Measurements from ENCODE around the gene ABHD1.
"Not testable (repeated sequence)": the region's sequence is repeated elsewhere in the genome, so short reads cannot be mapped to it uniquely, and the experiment has no call there.

Gene ABHD1

GRCh38 chr2:27123302-27124150 lies at the start of gene ABHD1:
ABHD1 (plus strand) TSS chr2:27123815; CDS start chr2:27123949, 134 bp downstream.
- FAIRE-seq = no peak

- FAIRE-seq = no peak
These were observed 48.7 kb upstream of the ABHD1 start for GRCh38 chr2:27074738-27075565.

DNA sequence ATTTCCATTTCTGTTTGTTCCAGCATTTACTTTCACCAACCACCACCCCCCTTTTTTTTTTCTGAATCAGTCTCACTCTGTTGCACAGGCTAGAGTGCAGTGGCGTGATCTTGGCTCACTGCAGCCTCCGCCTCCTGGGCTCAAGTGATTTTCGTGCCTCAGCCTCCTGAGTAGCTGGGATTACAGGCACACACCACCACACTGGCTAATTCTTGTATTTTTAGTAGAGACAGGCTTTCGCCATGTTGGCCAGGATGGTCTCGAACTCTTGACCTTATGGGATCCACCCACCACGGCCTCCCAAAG lies 48.1 kb upstream of the ABHD1 start:
- FAIRE-seq = not testable (repeated sequence)

- no peak for FAIRE-seq
These were observed 47.3 kb upstream of the ABHD1 start for GRCh38 chr2:27076323-27076722.

GRCh38 chr2:27077231-27077630 lies 46.4 kb upstream of the ABHD1 start:
- no peak for FAIRE-seq

DNA sequence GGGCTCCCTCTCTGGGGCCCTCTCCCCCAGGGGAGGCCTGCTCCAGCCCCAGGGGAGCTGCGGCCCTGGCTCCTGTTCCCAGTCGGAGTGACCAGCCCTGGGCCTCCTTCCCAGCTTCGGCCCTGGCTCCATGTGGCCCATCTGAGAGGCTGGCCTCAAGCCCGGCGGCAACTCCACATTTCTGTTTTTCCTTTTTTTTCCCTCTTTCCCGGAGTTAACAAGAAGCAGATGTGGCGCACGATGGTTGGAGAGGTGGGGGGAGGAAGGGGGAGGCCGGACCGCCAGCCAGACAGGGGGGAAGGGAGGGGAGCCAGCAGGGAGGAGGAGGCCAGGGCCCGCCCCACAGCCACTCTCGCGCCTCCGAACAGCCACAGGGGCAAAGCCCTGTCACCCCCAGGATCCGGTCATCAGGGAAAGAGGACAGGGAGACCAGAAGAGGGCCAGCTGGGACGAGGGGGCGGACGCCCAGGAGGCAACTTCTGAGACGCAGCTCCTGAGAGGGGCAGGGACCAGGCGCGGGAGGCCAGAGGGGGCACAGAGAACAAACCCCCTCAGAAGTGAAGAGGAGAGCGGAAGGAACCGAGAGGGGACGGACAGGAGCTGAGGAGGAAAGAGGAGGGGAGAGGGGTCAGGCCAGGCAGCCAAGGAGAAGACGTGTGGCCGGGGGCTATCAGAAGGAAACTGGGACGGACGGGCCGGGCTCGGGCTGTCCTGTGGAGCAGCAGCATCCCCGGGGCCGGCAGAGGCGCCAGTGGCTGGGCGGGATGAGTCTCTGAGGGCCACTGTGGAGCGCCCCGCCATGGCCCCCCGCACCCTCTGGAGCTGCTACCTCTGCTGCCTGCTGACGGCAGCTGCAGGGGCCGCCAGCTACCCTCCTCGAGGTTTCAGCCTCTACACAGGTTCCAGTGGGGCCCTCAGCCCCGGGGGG lies 45.1 kb upstream of the ABHD1 start, which contains the start of gene EMILIN1:
EMILIN1 (plus strand) TSS at position 349 of the 928 bp plus-strand sequence; CDS start at position 800, 451 bp downstream.
- FAIRE-seq = no peak

DNA sequence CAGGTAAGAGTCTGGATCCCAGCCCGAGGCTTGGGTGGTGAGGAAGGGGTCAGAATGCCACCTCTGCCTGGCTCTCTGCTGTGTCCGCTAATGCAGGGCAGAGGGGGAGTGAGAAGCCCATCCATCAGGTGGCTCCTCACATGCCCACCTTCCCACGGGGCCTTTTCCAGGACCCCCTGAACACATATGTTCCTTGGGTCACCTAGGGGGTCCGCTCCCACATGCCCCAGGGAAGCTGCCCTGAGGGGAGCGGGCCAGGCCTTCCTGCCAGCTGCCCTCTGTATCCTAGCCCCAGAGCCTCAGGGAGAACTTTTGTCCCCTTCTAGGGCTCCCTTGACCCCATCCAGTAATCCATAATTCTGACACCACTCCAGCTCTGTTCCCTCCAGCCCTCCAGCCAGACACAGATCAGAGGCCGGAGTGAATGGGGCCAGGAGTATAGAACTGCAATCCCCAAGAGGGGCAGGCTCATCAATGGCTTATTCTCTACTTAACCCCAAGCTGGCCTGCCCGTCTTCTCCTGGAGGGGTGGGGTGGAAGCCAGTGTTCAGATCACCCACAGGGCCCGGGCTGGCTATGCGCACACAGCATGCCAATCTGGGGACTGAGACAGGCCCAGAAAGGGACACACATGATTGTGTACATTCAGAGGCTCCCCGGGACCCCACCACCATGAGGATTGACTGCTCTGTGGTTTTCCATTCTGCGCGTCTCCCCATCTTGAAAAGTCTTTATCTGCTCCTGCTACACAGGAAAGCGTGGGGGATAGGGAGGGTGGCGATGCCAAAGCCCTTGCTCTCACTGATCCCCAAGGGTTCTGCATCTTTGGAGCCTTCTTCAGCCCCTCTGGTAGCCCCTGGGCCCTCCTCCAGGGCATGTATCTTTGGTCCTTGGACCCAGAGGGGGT lies 44.1 kb upstream of the ABHD1 start:
- FAIRE-seq = no peak

DNA sequence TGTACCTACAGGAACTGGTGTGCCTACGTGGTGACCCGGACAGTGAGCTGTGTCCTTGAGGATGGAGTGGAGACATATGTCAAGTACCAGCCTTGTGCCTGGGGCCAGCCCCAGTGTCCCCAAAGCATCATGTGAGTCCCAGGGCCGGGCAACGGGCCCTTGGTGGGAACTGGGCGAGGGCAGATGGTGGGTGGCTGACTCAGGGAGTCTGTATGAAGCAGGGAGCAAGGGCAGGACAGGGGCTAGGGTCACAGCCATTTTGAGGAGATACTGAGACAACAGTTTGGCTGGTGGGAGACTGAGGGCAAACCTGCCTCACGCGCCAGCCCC lies 43.5 kb upstream of the ABHD1 start:
- FAIRE-seq = no peak

GRCh38 chr2:27080603-27080936 lies 43.0 kb upstream of the ABHD1 start:
- FAIRE-seq = no peak

- FAIRE-seq = no peak
These were observed 41.4 kb upstream of the ABHD1 start for GRCh38 chr2:27081984-27082772.

GRCh38 chr2:27082773-27083409 lies 40.7 kb upstream of the ABHD1 start:
- no peak for FAIRE-seq

GRCh38 chr2:27083410-27084296 lies 40.0 kb upstream of the ABHD1 start:
- no peak for FAIRE-seq

DNA sequence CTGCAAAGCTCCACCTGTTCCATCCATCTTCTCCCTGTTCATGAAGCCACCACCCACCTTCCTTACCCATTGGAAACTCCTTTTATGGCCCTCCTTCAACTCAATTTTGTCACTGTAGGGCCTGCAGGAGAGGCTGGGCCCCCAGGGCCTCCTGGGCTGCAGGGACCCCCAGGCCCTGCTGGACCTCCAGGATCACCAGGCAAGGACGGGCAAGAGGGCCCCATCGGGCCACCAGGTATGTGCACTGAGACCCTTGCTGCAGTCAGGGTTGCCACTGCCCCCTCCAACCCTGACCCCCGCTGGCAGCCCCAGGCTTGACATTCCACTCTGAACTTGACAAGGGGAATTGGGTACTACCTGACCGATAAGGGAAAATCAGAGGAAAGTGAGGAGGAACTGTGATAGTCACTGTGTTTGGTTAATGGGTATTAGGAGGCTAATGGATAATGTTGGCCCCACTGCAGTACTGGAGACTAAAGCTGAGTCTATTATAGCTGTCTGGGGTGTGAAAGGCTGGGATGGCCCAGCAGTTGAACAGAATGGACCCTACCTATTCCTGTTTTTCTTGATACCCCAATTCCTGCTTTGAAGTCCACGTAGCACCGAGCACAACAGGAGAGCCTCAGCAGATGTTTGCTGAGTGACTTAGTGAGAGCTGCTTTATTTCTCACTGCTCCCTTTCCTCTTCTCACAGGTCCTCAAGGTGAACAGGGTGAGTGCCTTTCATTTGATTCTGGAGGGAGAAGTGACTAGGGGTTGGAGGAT lies 39.1 kb upstream of the ABHD1 start:
- no peak for FAIRE-seq

DNA sequence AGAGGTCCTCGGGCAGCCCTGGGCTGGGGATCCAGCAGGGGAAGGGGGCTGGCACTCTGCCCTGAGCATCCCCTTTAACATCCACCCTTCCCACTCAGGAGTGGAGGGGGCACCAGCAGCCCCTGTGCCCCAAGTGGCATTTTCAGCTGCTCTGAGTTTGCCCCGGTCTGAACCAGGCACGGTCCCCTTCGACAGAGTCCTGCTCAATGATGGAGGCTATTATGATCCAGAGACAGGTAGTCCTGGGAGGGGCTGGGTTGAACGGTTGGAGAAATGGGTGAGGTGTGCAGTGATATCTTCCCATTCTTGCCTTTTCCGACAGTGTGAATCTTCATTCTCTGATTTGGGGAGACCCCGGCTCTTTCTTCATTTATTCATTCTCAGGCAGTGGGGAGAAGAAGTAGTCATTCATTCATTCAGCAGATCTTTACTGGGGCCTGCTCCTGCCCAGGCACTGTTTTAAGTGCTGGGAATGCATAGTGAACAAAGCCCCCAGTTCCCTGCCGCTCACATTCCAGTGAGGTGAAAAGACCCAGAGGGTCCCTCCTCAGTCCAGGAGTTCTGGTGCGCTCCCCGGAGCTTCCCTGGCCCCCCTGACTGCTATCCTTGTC lies 38.4 kb upstream of the ABHD1 start:
- no peak for FAIRE-seq

- FAIRE-seq = no peak
These were observed 37.9 kb upstream of the ABHD1 start for GRCh38 chr2:27085673-27086089.

DNA sequence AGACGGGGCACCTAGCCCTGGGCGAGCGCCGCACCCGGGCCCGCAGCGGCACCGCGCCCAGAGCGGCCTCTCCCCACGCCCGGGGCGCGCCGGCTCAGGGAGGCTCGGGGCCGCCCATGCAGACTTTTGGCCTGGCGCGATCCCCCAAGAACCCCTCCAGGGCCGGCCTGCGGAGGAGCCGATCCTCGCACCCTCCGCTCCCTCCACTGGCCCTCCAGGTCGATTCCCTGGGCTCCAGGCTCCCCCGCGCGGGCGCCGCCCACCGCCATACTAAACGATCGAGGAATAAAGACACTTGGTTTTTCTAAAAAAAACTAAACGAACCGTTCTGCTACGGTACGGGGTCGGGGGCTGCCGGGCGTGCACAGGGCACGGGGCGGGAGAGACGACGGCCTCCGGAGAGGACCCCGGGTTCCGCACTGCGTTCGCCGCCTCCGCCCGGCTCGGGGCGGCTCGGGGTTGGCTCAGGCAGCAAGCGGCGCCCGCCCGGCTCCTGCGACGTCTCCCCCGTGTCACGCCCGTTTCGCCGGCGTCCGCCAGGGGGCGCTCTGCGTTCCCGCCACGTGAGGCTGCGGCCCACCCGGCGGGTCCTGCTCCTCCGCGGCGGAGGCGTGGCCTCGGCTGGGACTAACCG lies 37.4 kb upstream of the ABHD1 start:
- FAIRE-seq = no peak

GRCh38 chr2:27086724-27087593 lies 36.7 kb upstream of the ABHD1 start, which contains the start of gene KHK:
KHK (plus strand) TSS chr2:27086772; CDS start chr2:27087260, 488 bp downstream.
- FAIRE-seq = no peak

Measured in TTC549 (cell line).